ENCODE results near the gene ZNF593. TPM values are rescaled to one million over a fixed set of nuclear protein-coding genes. Genes with fewer than 3 reads are reported as not detected.

ZNF593 gene
- total and polyA plus RNA-seq, 9 of the 15 experiments (the other 6 are each of a cell fraction or from before 2014, with no cell fraction given), result 9.8 to 334 (median 48.2) TPM

DNA sequence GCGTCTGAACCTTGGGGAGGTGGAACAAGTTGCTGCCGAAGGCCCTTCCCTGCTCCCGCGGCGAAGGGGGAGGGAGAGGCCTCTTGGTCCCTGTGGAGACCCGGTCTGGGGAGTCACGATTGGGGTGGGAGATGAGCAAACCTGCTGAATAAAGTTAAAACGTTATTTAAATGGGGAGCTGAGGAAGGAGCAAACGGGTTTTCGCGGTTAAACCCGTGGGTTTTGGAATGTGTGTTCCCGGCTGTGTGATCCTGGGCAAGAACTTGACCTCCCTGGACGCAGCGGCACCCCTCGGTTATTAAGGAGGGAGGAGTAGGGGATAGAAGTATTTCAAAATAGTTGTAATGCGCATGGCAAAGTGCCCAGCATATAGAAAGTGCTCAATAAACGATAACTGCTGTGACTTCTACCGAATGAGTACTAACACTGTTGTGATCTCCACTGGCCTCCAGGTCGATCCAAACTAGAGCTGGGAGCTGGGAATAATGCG is 7.4 kb upstream of the ZNF593 start (continued):
- TF ChIP-seq, protein P1, sequence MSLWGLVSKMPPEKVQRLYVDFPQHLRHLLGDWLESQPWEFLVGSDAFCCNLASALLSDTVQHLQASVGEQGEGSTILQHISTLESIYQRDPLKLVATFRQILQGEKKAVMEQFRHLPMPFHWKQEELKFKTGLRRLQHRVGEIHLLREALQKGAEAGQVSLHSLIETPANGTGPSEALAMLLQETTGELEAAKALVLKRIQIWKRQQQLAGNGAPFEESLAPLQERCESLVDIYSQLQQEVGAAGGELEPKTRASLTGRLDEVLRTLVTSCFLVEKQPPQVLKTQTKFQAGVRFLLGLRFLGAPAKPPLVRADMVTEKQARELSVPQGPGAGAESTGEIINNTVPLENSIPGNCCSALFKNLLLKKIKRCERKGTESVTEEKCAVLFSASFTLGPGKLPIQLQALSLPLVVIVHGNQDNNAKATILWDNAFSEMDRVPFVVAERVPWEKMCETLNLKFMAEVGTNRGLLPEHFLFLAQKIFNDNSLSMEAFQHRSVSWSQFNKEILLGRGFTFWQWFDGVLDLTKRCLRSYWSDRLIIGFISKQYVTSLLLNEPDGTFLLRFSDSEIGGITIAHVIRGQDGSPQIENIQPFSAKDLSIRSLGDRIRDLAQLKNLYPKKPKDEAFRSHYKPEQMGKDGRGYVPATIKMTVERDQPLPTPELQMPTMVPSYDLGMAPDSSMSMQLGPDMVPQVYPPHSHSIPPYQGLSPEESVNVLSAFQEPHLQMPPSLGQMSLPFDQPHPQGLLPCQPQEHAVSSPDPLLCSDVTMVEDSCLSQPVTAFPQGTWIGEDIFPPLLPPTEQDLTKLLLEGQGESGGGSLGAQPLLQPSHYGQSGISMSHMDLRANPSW (CRISPR knock-in tag; IDR thresholded peaks at IDR 0.05), result no peak
- TF ChIP-seq ELF1 (tag; IDR thresholded peaks at IDR 0.05) (no peak), FOXJ3 (CRISPR knock-in tag; IDR thresholded peaks at IDR 0.05) (no peak), BRF1 (IDR thresholded peaks at IDR 0.05; ENCODE audit: borderline replicate concordance, extremely low read depth, insufficient read length) (no peak), CHCHD3 (CRISPR knock-in tag; IDR thresholded peaks at IDR 0.05) (no peak), EWSR1 (IDR thresholded peaks at IDR 0.05; ENCODE audit: borderline replicate concordance, low read depth, partially characterized antibody) (no peak), MCM5 (IDR thresholded peaks at IDR 0.05; ENCODE audit: low read depth) (no peak), ZNF146 (CRISPR knock-in tag; IDR thresholded peaks at IDR 0.05; ENCODE audit: unreplicated experiment) (no peak), SMARCA5 (IDR thresholded peaks at IDR 0.05) (0 out of 2 replicates have a peak, but pooled peaks have one; percentile 25), SP1 (CRISPR knock-in tag; IDR thresholded peaks at IDR 0.05) (no peak), POLR2B (IDR thresholded peaks at IDR 0.05; ENCODE audit: low read depth, partially characterized antibody) (no peak), TAL1 (IDR thresholded peaks at IDR 0.05) (no peak)
- TF ChIP-seq, protein P2, sequence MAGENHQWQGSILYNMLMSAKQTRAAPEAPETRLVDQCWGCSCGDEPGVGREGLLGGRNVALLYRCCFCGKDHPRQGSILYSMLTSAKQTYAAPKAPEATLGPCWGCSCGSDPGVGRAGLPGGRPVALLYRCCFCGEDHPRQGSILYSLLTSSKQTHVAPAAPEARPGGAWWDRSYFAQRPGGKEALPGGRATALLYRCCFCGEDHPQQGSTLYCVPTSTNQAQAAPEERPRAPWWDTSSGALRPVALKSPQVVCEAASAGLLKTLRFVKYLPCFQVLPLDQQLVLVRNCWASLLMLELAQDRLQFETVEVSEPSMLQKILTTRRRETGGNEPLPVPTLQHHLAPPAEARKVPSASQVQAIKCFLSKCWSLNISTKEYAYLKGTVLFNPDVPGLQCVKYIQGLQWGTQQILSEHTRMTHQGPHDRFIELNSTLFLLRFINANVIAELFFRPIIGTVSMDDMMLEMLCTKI (IDR thresholded peaks at IDR 0.05; ENCODE audit: partially characterized antibody), result no peak
- TF ChIP-seq, protein P3, sequence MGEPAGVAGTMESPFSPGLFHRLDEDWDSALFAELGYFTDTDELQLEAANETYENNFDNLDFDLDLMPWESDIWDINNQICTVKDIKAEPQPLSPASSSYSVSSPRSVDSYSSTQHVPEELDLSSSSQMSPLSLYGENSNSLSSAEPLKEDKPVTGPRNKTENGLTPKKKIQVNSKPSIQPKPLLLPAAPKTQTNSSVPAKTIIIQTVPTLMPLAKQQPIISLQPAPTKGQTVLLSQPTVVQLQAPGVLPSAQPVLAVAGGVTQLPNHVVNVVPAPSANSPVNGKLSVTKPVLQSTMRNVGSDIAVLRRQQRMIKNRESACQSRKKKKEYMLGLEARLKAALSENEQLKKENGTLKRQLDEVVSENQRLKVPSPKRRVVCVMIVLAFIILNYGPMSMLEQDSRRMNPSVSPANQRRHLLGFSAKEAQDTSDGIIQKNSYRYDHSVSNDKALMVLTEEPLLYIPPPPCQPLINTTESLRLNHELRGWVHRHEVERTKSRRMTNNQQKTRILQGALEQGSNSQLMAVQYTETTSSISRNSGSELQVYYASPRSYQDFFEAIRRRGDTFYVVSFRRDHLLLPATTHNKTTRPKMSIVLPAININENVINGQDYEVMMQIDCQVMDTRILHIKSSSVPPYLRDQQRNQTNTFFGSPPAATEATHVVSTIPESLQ (CRISPR knock-in tag; IDR thresholded peaks at IDR 0.05), result no peak
- TF ChIP-seq, protein P4, sequence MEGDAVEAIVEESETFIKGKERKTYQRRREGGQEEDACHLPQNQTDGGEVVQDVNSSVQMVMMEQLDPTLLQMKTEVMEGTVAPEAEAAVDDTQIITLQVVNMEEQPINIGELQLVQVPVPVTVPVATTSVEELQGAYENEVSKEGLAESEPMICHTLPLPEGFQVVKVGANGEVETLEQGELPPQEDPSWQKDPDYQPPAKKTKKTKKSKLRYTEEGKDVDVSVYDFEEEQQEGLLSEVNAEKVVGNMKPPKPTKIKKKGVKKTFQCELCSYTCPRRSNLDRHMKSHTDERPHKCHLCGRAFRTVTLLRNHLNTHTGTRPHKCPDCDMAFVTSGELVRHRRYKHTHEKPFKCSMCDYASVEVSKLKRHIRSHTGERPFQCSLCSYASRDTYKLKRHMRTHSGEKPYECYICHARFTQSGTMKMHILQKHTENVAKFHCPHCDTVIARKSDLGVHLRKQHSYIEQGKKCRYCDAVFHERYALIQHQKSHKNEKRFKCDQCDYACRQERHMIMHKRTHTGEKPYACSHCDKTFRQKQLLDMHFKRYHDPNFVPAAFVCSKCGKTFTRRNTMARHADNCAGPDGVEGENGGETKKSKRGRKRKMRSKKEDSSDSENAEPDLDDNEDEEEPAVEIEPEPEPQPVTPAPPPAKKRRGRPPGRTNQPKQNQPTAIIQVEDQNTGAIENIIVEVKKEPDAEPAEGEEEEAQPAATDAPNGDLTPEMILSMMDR (IDR thresholded peaks at IDR 0.05 in 2 of 3, conservative IDR thresholded peaks at IDR 0.05 in 1 of 3; ENCODE audit: insufficient read depth in 2 of 3, low read depth in 1 of 3, low read length in 3 of 3), result no peak
- TF ChIP-seq, protein P5, sequence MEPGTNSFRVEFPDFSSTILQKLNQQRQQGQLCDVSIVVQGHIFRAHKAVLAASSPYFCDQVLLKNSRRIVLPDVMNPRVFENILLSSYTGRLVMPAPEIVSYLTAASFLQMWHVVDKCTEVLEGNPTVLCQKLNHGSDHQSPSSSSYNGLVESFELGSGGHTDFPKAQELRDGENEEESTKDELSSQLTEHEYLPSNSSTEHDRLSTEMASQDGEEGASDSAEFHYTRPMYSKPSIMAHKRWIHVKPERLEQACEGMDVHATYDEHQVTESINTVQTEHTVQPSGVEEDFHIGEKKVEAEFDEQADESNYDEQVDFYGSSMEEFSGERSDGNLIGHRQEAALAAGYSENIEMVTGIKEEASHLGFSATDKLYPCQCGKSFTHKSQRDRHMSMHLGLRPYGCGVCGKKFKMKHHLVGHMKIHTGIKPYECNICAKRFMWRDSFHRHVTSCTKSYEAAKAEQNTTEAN (CRISPR knock-in tag; IDR thresholded peaks at IDR 0.05), result no peak
